Stimulated activated CD8-positive, alpha-beta memory T cell treated with anti-CD3 and anti-CD28 coated beads, Interleukin-2, amount 100 ng/mL, for 48 hours (primary cell): ENCODE results near the gene NR2C2AP.
A peak's percentile ranks its signal among the peaks of the same experiment; 100 is the strongest.

Source experiments
- DNase-seq, 2 donors: peaks; one replicate each; pipeline ENCODE4 v3.0.0-alpha.2; 2020; ENCODE audit warnings: low read depth in 2 of 2

NR2C2AP gene

GRCh38 chr19:19214892-19215291 lies 11.7 kb upstream of the NR2C2AP start:
- DNase-seq: no peak

GRCh38 chr19:19214159-19214490 lies 10.9 kb upstream of the NR2C2AP start:
- no peak for DNase-seq

DNA sequence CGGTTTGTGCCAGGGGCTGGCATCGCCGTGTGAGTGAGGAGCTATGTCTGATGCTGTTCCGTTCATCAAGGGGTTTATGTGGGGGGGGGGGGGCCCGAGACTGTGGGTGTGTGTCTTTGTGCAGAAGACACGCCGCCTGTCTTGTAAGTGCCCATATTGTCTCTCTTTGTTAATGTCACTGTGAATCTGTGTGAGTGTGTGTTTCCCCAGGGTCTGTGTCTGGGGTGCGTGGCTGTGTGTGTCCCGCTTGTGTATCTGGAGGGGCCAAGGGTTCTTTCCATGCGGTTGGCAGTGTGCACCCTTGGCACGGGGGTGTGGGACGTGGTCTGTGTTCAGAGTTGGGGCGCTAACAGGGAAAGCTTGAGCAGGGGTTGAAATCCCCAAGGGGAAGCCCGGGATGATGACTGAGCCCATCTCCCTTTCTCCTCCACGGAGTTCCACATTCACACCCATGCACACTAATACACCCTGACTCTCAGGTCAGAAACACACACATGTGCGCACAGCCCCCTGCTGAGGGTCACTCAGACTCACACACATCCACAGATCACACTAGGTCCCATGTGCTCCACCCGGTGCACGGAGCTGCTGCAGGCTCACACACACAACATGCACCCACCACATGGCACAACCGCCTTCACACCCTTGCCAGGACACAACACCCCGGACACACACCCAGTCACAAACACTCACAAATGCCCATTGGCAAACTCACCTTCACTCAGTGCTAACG lies 10.4 kb upstream of the NR2C2AP start:
- DNase-seq: no peak

GRCh38 chr19:19212916-19213315 lies 9.7 kb upstream of the NR2C2AP start:
- no peak for DNase-seq

DNA sequence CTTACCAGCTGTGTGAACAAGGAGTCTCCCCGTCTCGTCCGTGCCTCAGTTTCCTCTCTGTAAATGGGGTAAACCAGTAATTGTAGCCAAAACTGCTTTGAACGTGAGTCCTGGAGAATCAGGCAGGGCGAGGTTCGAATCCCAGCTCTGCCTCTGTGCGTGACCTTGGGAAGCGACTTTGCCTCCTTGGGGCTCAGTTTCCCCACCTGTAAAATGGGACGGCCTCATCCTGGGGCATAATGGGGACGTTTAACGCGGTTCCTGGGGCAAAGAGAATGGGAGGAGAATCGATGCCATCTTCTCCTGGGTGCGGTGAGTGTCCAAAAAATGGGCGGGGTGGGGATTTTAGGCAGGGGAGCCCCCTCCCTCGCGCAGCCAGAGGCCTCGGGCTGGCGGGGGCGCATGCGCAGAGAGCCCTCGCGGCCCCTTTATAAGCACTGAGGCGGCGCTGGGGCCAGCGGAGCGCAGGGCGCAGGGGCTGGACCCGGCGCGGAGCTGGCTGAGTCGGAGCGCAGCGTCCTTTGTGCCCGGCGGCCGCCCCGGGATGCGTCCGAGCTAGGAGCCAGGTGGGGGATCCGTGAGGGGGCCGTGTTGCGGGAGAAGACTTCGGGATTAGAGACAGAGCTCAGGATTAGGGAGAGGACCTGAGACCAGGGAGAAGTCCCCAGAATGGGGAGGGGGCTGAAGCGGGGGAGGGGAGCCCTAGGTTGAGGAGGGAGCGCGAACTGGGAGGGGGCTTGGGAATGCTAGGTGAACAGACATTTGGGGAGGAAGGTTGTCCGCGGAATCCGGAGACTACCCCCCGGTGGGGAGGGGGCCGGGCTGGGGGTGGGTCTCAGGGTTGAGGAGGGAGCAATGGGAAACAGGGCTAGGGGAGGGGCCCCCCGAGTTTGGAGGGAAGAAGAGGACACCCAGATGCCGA lies 8.5 kb upstream of the NR2C2AP start, which contains the start of gene NCAN:
Gene NCAN (plus strand): TSS at position 460 of the 922 bp plus-strand sequence. CDS start 4,996 bp downstream, outside the sequence.
- DNase-seq: no peak

DNA sequence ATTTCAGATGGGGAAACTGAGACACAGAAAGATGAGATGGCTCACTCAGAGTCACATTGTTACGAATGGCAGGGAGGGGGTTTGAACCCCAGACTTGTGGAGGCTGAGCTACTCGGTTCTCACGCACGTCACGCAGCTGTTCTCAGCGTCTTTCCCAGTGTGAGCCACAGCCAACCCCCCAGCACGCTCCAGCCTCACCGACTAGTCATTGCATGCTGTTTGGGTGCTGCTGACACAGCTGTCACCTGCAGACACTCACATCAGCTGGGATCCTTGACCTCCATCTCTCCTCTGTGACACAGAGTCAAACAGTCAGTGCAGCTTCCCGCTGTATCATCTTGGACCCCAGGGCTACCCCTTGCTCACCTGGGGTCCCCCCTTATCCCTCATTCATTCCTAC lies 6.2 kb upstream of the NR2C2AP start:
- DNase-seq: no peak

GRCh38 chr19:19207637-19208572 lies 4.7 kb upstream of the NR2C2AP start:
- no peak for DNase-seq

GRCh38 chr19:19206938-19207337 lies 3.7 kb upstream of the NR2C2AP start:
- DNase-seq: no peak

DNA sequence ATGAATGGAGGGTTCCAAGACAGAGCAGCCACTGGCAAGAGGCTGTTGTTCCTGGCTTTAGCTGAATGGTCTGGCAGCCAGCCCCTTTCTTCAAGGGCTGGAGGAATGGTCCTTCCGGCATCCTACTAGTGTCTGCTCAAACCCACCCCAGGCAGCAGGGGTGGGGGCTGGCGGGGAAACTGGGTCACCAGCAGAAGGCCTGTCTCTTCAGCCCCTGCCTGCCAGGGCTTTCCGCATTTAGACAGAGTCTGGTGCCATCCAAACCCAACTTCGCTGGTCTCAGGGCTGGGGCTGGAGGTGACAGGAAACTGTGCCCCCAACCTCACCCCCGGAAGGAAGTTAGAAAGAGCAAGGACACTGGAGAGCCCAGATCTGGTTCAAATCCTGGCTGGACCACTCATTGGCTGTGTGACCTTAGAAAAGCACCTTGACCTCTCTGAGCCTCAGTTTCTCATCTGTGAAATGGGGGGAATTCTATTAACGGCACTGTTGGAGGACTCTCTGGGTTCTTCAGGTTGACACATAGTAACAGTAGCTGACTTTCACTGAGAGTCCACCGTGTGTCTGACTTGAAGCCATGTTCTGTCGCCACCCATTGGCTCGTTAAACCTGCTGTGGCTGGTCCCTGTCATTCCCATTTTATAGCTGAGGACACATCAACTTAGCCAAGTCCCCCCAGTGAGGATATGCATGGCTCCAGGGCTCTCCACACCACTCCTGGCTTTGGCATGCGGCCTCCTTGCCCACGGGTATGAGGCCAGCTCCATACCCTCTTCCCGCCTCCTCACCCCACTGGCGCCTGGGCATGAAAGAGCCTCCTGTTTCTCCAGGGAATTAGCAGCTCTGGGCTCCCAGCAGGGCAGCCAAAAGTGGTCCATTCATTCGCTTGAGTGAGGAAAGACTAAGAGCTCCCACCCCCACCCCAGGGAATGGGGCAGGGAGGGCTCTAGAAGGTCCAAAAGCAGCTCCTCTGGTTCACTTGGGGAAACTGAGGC lies 2.5 kb upstream of the NR2C2AP start:
- DNase-seq: no peak

GRCh38 chr19:19204181-19204580 lies 967 bp upstream of the NR2C2AP start:
- no peak for DNase-seq

DNA sequence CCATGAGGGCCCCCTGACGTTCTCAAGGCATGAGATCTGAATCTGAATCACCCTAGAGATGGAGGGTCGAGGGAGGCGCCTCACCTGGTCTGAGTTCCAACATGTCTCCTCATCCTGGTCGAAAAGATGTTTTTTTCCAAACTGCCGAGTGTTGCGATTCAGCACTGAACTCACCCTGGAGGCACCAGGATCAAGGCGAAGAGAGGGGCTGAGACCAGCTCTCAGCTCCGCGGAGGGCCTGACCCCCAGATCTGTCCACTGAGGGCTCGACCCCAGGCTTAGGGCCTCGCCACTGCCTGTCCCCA lies 555 bp downstream of the NR2C2AP start:
- DNase-seq: no peak

GRCh38 chr19:19201697-19202630 lies 1.2 kb downstream of the NR2C2AP start:
- no peak for DNase-seq

DNA sequence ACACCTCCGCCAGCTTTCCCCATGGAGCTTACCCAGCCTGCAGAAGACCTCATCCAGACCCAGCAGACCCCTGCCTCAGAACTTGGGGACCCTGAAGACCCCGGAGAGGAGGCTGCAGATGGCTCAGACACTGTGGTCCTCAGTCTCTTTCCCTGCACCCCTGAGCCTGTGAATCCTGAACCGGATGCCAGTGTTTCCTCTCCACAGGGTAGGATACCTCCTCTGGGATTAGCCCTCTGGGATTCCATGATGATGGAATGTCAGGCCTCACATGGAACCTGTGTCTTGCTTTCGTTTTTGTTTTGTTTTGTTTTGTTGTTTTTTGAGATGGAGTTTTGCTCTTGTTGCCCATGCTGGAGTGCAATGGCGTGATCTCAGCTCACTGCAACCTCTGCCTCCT lies 9.3 kb downstream of the NR2C2AP start:
- no peak for DNase-seq

DNA sequence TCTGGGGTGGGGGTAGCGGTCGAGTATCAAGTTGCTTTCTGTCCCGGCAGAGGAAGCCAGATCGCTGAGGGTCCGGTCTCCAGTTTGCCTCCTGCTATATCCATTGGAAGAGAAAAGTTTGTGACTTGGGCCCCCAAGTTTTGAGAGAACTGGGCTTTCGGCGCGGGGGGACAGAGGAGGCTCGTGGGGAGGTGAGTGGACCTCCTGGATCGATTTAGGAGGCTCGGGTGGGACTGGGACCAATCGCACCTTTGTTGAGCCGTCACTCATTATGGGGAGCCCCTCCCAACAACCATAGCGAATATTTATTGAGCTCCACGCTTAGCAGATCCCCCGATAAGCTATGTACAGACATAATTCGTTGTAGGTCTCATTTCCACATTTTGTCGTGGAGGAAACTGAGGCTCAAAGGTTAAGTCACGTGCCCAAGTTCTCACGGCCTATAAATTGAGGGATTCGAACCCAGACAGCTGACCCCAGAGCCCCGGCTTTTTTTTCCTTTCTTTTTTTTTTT lies 10.2 kb downstream of the NR2C2AP start:
- DNase-seq: no peak

DNA sequence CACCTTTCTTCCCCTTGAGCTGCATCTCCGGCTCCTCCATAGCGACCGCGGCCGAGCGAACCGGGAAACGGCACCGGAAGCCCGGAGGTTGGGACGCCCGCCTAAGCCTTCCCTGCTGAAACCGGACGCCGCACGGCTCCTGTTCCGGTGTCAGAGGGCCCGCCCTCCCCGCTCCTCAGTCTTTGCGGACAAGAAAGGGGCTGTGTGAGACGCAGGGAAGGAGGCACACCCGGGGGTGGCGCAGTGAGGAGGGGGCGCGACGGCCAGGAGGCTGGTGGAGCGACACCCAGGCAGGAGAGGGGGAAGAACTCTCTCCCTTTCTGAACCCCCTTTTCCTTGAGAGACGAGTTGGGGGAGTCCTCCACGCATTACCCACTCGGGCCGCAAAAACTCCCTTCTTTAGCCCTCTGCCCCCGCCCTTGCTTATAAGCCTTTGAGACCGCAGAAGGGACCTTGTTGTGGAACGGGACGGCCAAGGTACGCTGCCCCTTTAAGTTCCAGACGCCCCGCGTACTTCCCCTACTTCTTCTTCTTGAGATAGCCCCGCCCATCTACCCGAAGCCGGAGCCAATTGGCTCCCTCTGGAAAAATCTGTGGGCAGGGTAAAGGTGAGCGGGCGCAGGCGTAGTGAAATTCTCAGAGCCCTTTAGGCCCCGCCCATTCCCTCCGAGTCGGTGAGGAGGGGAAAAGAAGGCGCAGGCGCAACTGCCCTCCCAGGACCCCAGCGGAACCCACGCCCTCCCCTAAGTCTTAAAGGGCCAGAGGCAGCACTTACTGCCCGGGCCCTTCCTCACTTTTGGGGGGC lies 10.9 kb downstream of the NR2C2AP start, which contains the start of the genes BORCS8 and RFXANK:
Gene BORCS8 (minus strand): TSS at position 75 of the 805 bp plus-strand sequence. CDS start 35 bp downstream, at position 40.
Gene RFXANK (plus strand): TSS at position 181 of the 805 bp plus-strand sequence. CDS start 1,689 bp downstream, outside the sequence.
- DNase-seq: peak; percentile 96 to 98

DNA sequence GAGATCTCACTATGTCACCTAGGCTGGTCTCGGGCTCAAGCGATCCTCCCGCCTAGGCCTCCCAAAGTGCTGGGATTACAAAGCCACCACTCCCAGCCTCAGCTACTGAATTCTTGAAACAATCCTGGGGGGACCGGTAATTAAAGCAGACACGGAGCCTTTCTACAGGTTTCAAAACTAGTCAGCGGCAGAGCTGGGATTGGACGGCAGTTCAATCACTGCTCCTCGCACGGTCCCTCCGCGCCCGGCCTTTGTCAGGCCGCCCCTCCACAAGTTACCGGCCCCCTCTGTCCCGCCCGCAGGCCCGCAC lies 11.5 kb downstream of the NR2C2AP start:
- DNase-seq: no peak

GRCh38 chr19:19186742-19187141 lies 16.5 kb downstream of the NR2C2AP start:
- no peak for DNase-seq
